Prostate gland (tissue), 2 donors: ENCODE results near the gene CAB39L.

Experiments used
- POLR2AphosphoS5 ChIP-seq: sonication (generic); formaldehyde crosslinking; IDR thresholded peaks from one replicate; pipeline ENCODE4 v1.6.1; 2017; ENCODE audit warnings: antibody characterized with exemption
- TF ChIP-seq, protein P1 (sequence below), 4 experiments: fragments of 200-600 bp in 2 of 4; fragments of 450-650 bp in 2 of 4; sonication (generic) in 2 of 4; IDR thresholded peaks; 1 replicate in 3 of 4; 2 replicates in 1 of 4; pipeline ENCODE4 v1.5.1; 2016 to 2019; ENCODE audit warnings: antibody characterized with exemption in 4 of 4, mild to moderate bottlenecking in 2 of 4, moderate library complexity in 2 of 4

DNA sequence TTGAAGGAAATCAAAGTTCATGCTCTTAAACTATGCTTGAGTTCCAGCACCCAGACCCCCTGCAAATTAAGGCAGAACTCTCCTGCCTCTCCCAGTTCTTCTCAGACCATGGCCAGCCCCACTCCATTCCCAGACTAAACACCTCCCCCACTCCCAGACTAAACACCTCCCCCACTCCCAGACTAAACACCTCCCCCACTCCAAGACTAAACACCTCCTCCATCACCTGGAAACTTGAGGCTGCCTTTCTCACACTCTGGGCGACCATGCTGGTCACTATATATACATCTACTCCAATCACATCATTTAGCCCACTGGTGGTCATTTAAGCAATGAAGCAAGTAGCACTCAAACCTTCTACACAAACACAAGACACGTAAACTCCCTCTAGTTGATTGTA lies 57.2 kb downstream of the CAB39L start:
- TF ChIP-seq, protein P1, sequence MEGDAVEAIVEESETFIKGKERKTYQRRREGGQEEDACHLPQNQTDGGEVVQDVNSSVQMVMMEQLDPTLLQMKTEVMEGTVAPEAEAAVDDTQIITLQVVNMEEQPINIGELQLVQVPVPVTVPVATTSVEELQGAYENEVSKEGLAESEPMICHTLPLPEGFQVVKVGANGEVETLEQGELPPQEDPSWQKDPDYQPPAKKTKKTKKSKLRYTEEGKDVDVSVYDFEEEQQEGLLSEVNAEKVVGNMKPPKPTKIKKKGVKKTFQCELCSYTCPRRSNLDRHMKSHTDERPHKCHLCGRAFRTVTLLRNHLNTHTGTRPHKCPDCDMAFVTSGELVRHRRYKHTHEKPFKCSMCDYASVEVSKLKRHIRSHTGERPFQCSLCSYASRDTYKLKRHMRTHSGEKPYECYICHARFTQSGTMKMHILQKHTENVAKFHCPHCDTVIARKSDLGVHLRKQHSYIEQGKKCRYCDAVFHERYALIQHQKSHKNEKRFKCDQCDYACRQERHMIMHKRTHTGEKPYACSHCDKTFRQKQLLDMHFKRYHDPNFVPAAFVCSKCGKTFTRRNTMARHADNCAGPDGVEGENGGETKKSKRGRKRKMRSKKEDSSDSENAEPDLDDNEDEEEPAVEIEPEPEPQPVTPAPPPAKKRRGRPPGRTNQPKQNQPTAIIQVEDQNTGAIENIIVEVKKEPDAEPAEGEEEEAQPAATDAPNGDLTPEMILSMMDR (IDR thresholded peaks at IDR 0.05): no peak
- no peak for TF ChIP-seq POLR2AphosphoS5
